MV-4-11 (cell line): ENCODE data around the gene LGMN.
"Not testable (repeated sequence)": the region's sequence is repeated elsewhere in the genome, so short reads cannot be mapped to it uniquely, and the experiment has no call there.

Experiments used
- DNase-seq: peaks from one replicate; lab custom pipeline; 2025; lab: John Stamatoyannopoulos, UW

The LGMN gene

GRCh38 chr14:92760524-92760805 is 12.0 kb upstream of the LGMN start:
- no peak for DNase-seq

- no peak for DNase-seq
Observed at GRCh38 chr14:92759679-92760523, 11.5 kb upstream of the LGMN start.

GRCh38 chr14:92759300-92759678 is 10.9 kb upstream of the LGMN start:
- peak; percentile 51 for DNase-seq

- no peak for DNase-seq
Observed at GRCh38 chr14:92756446-92756845, 8.0 kb upstream of the LGMN start.

GRCh38 chr14:92755495-92755894 is 7.1 kb upstream of the LGMN start:
- DNase-seq: no peak

GRCh38 chr14:92754966-92755365 is 6.5 kb upstream of the LGMN start:
- DNase-seq: no peak

GRCh38 chr14:92753250-92753649 is 4.8 kb upstream of the LGMN start:
- DNase-seq: peak; percentile 64

- DNase-seq: no peak
Observed at GRCh38 chr14:92751819-92752218, 3.4 kb upstream of the LGMN start.

GRCh38 chr14:92750994-92751400 is 2.6 kb upstream of the LGMN start:
- no peak for DNase-seq

- DNase-seq: not testable (repeated sequence)
Observed at GRCh38 chr14:92750222-92750728, 1.8 kb upstream of the LGMN start.

GRCh38 chr14:92747701-92748258 is 647 bp downstream of the LGMN start:
- DNase-seq: no peak

GRCh38 chr14:92744198-92744597 is 4.2 kb downstream of the LGMN start:
- no peak for DNase-seq

GRCh38 chr14:92740440-92740839 is 8.0 kb downstream of the LGMN start:
- DNase-seq: no peak

GRCh38 chr14:92737619-92738188 is 10.7 kb downstream of the LGMN start:
- DNase-seq: no peak

- no peak for DNase-seq
Observed at GRCh38 chr14:92737206-92737605, 11.2 kb downstream of the LGMN start.

- DNase-seq: no peak
Observed at GRCh38 chr14:92735344-92735743, 13.1 kb downstream of the LGMN start.

- no peak for DNase-seq
Observed at GRCh38 chr14:92734618-92735017, 13.8 kb downstream of the LGMN start.

GRCh38 chr14:92733007-92733406 is 15.4 kb downstream of the LGMN start:
- DNase-seq: no peak

- DNase-seq: no peak
Observed at GRCh38 chr14:92731622-92732115, 16.8 kb downstream of the LGMN start.

GRCh38 chr14:92729634-92730358 is 18.6 kb downstream of the LGMN start:
- DNase-seq: peak; percentile 90

- no peak for DNase-seq
Observed at GRCh38 chr14:92728759-92729364, 19.6 kb downstream of the LGMN start.

GRCh38 chr14:92726933-92727262 is 21.5 kb downstream of the LGMN start:
- DNase-seq: no peak
